Activated CD4-positive, alpha-beta T cell treated with anti-CD3 and anti-CD28 coated beads, Interleukin-2, amount 10 ng/mL, durations not matched to agents 24 days and 14 days (primary cell): ENCODE data around the gene PLXNA2. TPM values are rescaled to one million over a fixed set of nuclear protein-coding genes. Genes with fewer than 3 reads are reported as not detected.

Experiments
- DNase-seq: peaks from one replicate; pipeline ENCODE4 v3.0.0; 2022
- H3K27ac Mint-ChIP-seq: one replicate; pipeline ENCODE4 v1.8.0; 2022; ENCODE audit warnings: mild to moderate bottlenecking, mixed read lengths
- H3K27me3 Mint-ChIP-seq: one replicate; pipeline ENCODE4 v1.8.0; 2022; ENCODE audit warnings: mixed read lengths
- H3K36me3 Mint-ChIP-seq: one replicate; pipeline ENCODE4 v1.8.0; 2022; ENCODE audit warnings: low read depth, mild to moderate bottlenecking, mixed read lengths
- H3K4me1 Mint-ChIP-seq: one replicate; pipeline ENCODE4 v1.8.0; 2021; ENCODE audit warnings: mixed read lengths
- H3K4me3 Mint-ChIP-seq: one replicate; pipeline ENCODE4 v1.8.0; 2022; ENCODE audit warnings: mild to moderate bottlenecking, moderate library complexity, mixed read lengths
- H3K9me3 Mint-ChIP-seq: one replicate; pipeline ENCODE4 v1.8.0; 2021; ENCODE audit warnings: mixed read lengths
- intact Hi-C: fragments of 100-400 bp; cut with micrococcal nuclease; formaldehyde crosslinking; loops from one replicate; pipeline ENCODE4 v1.15.1; 2023
- total RNA-seq: library from RNA; stranded (reverse); gene quantifications from 2 replicates; pipeline ENCODE4 v1.2.3, GENCODE V29; 2022

PLXNA2 gene
- total RNA-seq, 1 donor from 2014 or later: not detected

DNA sequence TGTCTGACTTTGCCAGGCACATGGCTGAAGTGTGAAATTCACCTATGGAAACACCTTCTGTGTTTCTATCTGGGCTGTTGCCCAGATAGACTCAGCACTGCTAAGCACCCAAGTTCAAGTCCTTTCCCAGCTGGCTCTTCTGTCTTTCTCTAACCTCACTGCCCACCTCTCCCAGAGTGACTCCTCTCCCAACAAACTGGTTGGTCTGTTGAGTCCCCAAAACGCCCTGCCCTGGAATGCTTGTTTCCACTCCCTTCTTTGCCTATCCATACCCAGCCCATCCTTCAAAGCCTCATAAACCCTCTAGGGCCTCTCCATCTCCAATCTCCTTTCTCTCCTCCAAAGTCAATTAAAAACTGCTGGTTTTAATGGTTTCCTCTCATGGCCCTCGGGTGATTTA, 15.6 kb downstream of the PLXNA2 start:
- no peaks in the 10 kb centered on the region for H3K9me3 Mint-ChIP-seq
- intact Hi-C loops: no loop called here
- DNase-seq: no peak
- no peaks in the 10 kb centered on the region for H3K4me1 Mint-ChIP-seq
- no peak overlapping the region for H3K27ac Mint-ChIP-seq
- H3K4me3 Mint-ChIP-seq: no peak overlapping the region
- peaks cover 42% of the 10 kb centered on the region for H3K27me3 Mint-ChIP-seq
- no peaks in the 10 kb centered on the region for H3K36me3 Mint-ChIP-seq

DNA sequence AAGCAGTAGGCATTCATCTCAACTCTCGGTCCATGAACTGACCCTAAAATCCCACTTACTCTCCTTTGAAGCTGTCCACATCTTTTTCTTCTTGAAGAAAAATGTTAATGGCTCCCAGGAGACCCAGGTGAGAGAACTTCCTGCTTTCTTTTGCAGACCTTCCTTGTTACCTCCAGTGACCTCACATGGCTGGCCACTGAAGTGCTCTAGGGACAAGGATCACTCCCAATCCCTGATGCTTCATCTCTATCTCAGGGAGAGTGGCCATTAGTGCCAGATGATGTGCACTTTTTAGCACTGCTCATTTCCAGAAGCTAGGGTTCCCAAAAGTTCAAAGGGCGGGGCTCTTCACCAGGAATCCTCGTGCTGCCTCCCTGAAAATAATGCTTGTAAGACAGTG, 16.2 kb downstream of the PLXNA2 start:
- H3K27ac Mint-ChIP-seq: no peak overlapping the region

GRCh38 chr1:208227366-208227765, 16.8 kb downstream of the PLXNA2 start:
- no peaks in the 10 kb centered on the region for H3K36me3 Mint-ChIP-seq
- H3K4me1 Mint-ChIP-seq: no peaks in the 10 kb centered on the region
- peaks cover 34% of the 10 kb centered on the region for H3K27me3 Mint-ChIP-seq
- DNase-seq: no peak
- intact Hi-C loops: no loop called here
- no peak overlapping the region for H3K27ac Mint-ChIP-seq
- H3K9me3 Mint-ChIP-seq: no peaks in the 10 kb centered on the region
- no peak overlapping the region for H3K4me3 Mint-ChIP-seq

More for the DNA sequence above, 16.2 kb downstream of the PLXNA2 start:
- no peak overlapping the region for H3K4me3 Mint-ChIP-seq
- no peak for DNase-seq
- intact Hi-C loops: no loop called here
- H3K4me1 Mint-ChIP-seq: no peaks in the 10 kb centered on the region
- no peaks in the 10 kb centered on the region for H3K9me3 Mint-ChIP-seq
- H3K36me3 Mint-ChIP-seq: no peaks in the 10 kb centered on the region
- peaks cover 39% of the 10 kb centered on the region for H3K27me3 Mint-ChIP-seq

DNA sequence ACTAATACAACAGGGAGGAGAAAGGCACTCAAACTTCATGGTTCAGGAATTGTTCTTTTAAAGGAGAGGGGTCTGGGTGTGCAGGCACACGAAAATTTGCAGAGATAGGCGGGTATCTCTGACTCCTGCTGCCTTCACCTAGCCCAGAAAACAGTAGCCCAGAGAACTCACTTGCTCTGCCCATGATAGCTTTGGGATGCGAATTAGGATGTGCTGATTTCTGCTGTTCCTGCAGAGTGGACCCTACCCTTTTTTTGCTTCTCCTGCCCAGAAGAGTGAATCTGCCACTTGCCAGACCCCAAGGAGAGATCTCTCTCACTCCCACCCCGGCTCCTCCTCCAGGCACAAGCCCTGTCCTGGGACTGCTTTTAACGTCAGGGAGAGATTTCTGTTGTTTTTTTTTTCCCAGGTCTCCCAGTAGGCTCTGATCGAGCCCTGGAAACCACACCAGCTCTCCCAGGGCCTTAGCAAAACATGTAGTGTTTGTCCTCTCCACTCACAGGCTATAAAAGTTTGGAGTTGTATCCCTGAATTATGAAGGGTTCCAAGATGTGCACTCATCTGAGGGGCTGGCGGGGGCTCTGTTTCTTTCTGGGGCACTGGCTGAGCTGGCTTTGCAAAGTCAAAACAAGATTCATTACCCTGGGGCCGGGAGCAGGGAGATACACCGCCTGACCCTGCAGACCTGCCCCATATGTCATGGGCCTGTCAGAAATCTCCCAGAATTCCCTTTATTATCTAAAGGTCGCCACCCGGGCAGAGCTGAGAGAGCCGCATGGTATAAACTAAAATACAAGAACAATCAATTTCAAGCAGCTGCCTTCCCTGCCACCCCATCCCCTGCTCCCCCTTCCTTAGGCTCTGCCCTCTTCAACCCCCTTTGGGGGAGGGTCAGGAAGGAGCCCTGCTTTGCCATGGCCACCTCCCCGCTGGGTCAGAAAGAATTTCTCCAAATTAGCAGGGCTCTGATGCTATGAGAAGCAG, 17.9 kb downstream of the PLXNA2 start:
- no peak for DNase-seq
- no peaks in the 10 kb centered on the region for H3K9me3 Mint-ChIP-seq
- H3K27me3 Mint-ChIP-seq: peaks cover 33% of the 10 kb centered on the region
- no peak overlapping the region for H3K4me3 Mint-ChIP-seq
- no peaks in the 10 kb centered on the region for H3K4me1 Mint-ChIP-seq
- no peak overlapping the region for H3K27ac Mint-ChIP-seq
- no peaks in the 10 kb centered on the region for H3K36me3 Mint-ChIP-seq
- intact Hi-C loops: no loop called here

- no peaks in the 10 kb centered on the region for H3K9me3 Mint-ChIP-seq
Observed at GRCh38 chr1:208224192-208224713, 19.9 kb downstream of the PLXNA2 start.

GRCh38 chr1:208223136-208223535, 21.0 kb downstream of the PLXNA2 start:
- no peaks in the 10 kb centered on the region for H3K9me3 Mint-ChIP-seq
- no peak for DNase-seq
- peaks cover 22% of the 10 kb centered on the region for H3K27me3 Mint-ChIP-seq
- intact Hi-C loops: no loop called here
- no peaks in the 10 kb centered on the region for H3K4me1 Mint-ChIP-seq
- H3K36me3 Mint-ChIP-seq: no peaks in the 10 kb centered on the region
- no peak overlapping the region for H3K4me3 Mint-ChIP-seq
- H3K27ac Mint-ChIP-seq: no peak overlapping the region

More at GRCh38 chr1:208224192-208224713, 19.9 kb downstream of the PLXNA2 start:
- Mint-ChIP-seq H3K27me3 (peaks cover 28% of the 10 kb centered on the region), H3K4me1 (no peaks in the 10 kb centered on the region), H3K36me3 (no peaks in the 10 kb centered on the region), H3K27ac (no peak overlapping the region), H3K4me3 (no peak overlapping the region)
- intact Hi-C loops: no loop called here
- DNase-seq: no peak

DNA sequence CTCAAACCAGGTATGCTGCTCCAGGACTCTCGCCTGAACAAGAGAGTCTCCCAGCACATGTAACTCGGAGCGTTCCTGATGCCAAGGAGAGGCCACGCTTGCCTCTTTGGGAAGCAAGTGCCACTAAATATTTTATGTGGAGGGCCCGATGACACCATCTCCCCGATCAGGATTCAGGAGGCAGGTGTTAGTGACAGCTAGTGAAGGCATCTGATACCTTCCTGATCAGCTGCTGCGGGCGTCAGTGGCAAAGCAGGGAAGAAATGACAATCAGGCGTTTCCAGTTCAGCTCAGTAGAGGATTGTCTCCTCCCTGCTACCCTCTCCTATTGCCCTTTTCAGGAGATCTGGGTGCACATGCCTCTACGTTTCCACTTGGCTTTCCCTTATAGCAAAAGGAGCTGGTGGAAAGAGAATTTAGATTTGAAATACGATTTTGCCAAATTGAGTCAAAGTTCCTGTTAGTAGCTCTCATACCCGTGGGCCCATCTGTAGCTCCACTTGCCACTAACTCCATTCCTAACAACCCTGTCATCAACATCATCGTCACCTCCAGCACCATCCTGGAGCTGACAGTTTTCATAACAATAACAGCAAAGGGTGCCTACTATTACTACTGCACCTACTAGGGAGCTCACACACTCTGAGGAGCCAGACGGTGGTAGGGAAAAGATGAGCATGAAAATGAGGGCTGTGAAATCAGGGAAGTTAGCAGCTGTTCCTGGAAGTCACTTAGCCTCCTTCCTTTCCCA, 21.6 kb downstream of the PLXNA2 start:
- no peaks in the 10 kb centered on the region for H3K9me3 Mint-ChIP-seq
- no peak overlapping the region for H3K27ac Mint-ChIP-seq
- H3K36me3 Mint-ChIP-seq: no peaks in the 10 kb centered on the region

GRCh38 chr1:208221291-208221622, 22.9 kb downstream of the PLXNA2 start:
- Mint-ChIP-seq H3K27me3 (peaks cover 15% of the 10 kb centered on the region), H3K9me3 (no peaks in the 10 kb centered on the region), H3K4me1 (no peaks in the 10 kb centered on the region), H3K4me3 (no peak overlapping the region), H3K36me3 (no peaks in the 10 kb centered on the region), H3K27ac (no peak overlapping the region)
- no peak for DNase-seq
- intact Hi-C loops: no loop called here

More for the DNA sequence above, 21.6 kb downstream of the PLXNA2 start:
- Mint-ChIP-seq H3K27me3 (peaks cover 18% of the 10 kb centered on the region), H3K4me1 (no peaks in the 10 kb centered on the region), H3K4me3 (no peak overlapping the region)
- DNase-seq: no peak
- intact Hi-C loops: no loop called here

DNA sequence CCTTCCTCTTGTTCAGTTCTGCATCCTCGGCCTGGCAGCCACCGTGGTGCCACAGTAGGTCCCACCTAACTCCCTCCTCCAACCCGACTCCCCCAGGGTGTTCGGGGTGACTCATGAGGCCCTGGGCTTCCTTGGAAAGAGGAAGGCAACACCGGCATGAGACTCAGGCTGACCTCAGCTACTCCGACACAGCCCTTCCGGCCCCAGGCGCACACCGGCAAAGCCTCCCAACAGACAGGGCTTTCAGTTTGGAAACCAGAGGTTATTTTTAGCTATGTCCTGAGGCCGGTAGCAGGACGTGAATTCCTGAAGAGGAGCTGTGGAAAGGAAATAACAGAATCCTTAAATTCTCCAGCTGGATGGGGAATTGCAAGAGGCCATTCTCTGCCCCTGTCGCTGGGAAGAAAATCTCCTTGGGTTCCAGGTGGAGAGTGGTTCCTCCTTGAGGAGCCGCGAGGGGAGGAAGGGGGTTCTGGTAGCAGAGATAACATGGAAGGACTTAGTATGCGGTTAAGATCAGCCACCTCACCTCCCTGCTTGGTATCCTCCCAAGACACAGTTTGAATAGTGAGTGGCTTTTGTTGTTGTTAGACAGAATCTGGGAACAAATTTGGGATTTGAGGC, 24.4 kb downstream of the PLXNA2 start:
- no peak for DNase-seq
- no peak overlapping the region for H3K27ac Mint-ChIP-seq
- H3K36me3 Mint-ChIP-seq: no peaks in the 10 kb centered on the region
- H3K9me3 Mint-ChIP-seq: no peaks in the 10 kb centered on the region
- no peaks in the 10 kb centered on the region for H3K4me1 Mint-ChIP-seq
- intact Hi-C loops: no loop called here
- H3K27me3 Mint-ChIP-seq: peaks cover 21% of the 10 kb centered on the region
- no peak overlapping the region for H3K4me3 Mint-ChIP-seq

DNA sequence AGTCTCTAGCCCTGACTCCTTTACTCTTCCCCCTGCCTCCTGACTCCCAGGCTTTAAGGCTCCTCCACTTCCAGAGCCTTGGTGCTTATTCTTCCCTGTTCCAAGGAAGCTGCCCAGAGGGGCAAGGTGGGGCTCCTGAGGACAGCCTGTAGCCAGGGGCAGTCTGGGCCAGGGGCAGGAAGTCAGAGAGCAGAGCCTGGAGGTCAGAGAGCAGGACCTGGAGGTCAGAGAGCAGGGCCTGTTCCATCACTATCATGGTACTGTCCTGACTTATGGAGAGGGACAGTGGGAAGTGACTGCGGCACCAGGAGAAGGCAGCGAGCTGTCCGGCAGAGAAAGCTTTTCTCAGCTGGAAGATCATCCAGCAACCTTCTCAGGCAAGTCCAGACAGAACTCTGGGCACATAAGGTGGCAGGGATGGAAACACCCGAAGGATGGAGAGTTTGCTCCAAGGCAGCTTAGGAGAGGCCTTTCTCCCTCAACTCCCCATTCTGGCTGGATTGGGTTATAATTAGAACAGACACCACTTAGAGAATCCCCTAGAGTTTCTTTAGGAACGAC, 25.0 kb downstream of the PLXNA2 start:
- Mint-ChIP-seq H3K4me3 (no peak overlapping the region), H3K27ac (no peak overlapping the region), H3K9me3 (no peaks in the 10 kb centered on the region), H3K27me3 (peaks cover 23% of the 10 kb centered on the region), H3K36me3 (no peaks in the 10 kb centered on the region), H3K4me1 (no peaks in the 10 kb centered on the region)
- no peak for DNase-seq
- intact Hi-C loops: no loop called here

GRCh38 chr1:208218237-208219097, 25.7 kb downstream of the PLXNA2 start:
- Mint-ChIP-seq H3K27me3 (peaks cover 23% of the 10 kb centered on the region), H3K27ac (no peak overlapping the region), H3K4me3 (no peak overlapping the region), H3K9me3 (no peaks in the 10 kb centered on the region), H3K4me1 (no peaks in the 10 kb centered on the region), H3K36me3 (no peaks in the 10 kb centered on the region)
- intact Hi-C loops: no loop called here
- no peak for DNase-seq

- Mint-ChIP-seq H3K27ac (no peak overlapping the region), H3K4me3 (no peak overlapping the region), H3K27me3 (peaks cover 23% of the 10 kb centered on the region), H3K4me1 (no peaks in the 10 kb centered on the region), H3K9me3 (no peaks in the 10 kb centered on the region), H3K36me3 (no peaks in the 10 kb centered on the region)
- DNase-seq: no peak
- intact Hi-C loops: no loop called here
Observed at GRCh38 chr1:208217781-208218180, 26.4 kb downstream of the PLXNA2 start.

DNA sequence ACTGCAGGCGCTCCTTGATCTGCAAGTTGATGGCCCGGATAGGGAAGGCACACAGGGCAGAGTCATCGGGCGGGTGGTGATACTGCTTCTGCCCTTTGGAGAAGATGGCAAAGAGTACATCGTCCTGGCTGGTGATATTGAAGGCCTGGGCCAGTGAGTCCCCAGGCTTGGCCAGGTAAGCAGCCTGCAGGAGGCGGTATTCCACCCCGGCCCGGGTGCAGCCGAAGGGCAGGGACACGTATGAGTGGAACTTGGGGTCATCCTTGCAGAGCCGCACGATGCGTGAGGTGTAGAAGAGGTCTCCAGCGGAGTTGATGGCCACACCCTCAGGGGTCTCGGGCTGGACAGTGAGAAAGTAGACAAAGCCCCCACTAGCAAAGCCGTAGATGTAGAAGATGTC, 27.4 kb downstream of the PLXNA2 start:
- Mint-ChIP-seq H3K27ac (no peak overlapping the region), H3K9me3 (no peaks in the 10 kb centered on the region), H3K4me1 (no peaks in the 10 kb centered on the region), H3K4me3 (no peak overlapping the region), H3K27me3 (peaks cover 24% of the 10 kb centered on the region), H3K36me3 (no peaks in the 10 kb centered on the region)
- DNase-seq: no peak
- intact Hi-C loops: no loop called here
